ENCODE measurements around the gene IL17RC.

DNA sequence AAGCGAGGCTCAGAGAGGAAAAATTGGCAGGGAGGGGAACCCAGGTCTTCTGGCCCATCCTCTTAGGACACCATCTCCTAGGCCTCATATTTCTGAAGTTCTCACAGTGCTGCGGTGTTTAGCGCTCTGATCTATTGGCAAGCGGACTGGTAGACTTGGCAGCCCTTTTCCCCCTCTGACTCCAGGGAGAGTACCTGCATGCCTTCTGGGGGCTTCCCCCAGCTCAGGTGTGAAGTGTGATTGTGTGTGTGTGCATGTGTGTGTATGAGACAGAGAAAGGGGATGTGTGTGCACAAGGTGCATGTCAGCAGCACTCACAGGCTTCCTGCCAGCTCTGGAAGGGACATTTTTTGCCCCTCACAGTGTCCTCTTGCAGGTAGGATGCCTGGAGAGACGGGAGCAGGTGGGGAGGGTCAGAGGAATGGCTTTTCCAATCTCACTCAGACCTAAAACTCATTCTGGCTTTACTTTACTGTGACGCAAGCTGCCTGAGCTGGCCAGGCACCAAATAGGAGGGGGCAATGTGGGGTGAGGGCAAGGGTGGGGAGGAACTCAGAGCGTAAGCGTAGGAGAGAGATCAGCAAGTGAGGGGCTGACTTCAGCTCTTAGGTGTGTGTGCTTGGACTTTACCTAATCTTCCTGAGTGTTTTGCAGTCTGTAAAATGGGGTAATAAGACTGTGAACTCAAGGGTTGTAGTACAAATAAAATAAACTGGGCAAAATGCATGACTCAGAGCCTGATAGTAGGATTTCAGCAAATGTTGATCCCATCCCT is 18.2 kb upstream of the IL17RC start:
- TF ChIP-seq, protein P1, sequence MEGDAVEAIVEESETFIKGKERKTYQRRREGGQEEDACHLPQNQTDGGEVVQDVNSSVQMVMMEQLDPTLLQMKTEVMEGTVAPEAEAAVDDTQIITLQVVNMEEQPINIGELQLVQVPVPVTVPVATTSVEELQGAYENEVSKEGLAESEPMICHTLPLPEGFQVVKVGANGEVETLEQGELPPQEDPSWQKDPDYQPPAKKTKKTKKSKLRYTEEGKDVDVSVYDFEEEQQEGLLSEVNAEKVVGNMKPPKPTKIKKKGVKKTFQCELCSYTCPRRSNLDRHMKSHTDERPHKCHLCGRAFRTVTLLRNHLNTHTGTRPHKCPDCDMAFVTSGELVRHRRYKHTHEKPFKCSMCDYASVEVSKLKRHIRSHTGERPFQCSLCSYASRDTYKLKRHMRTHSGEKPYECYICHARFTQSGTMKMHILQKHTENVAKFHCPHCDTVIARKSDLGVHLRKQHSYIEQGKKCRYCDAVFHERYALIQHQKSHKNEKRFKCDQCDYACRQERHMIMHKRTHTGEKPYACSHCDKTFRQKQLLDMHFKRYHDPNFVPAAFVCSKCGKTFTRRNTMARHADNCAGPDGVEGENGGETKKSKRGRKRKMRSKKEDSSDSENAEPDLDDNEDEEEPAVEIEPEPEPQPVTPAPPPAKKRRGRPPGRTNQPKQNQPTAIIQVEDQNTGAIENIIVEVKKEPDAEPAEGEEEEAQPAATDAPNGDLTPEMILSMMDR (IDR thresholded peaks at IDR 0.05; ENCODE audit: insufficient read depth, low read depth, low read length) = no peak
- no peak for TF ChIP-seq EZH2 (IDR thresholded peaks at IDR 0.05; ENCODE audit: insufficient read depth, low read length)
